HG03025 (cell line): ENCODE measurements around the gene COLQ.
"Not testable (repeated sequence)": the region's sequence is repeated elsewhere in the genome, so short reads cannot be mapped to it uniquely, and the experiment has no call there.

Experiments
- ATAC-seq: cut with Tn5 transposase; IDR thresholded peaks from one replicate; pipeline ENCODE4 v1.9.1; 2021; ENCODE audit warnings: mild to moderate bottlenecking, moderate library complexity; ENCODE audit not compliant: unreplicated experiment, low FRiP score

Gene COLQ

GRCh38 chr3:15458212-15458780 lies 63.2 kb downstream of the COLQ start:
- ATAC-seq: no peak

GRCh38 chr3:15456915-15457314 lies 64.6 kb downstream of the COLQ start:
- ATAC-seq: not testable (repeated sequence)

- no peak for ATAC-seq
Measured at GRCh38 chr3:15456321-15456720, 65.2 kb downstream of the COLQ start.

GRCh38 chr3:15455756-15456155 lies 65.8 kb downstream of the COLQ start:
- ATAC-seq: no peak

GRCh38 chr3:15454965-15455364 lies 66.5 kb downstream of the COLQ start:
- ATAC-seq: no peak

- no peak for ATAC-seq
Measured at GRCh38 chr3:15453991-15454625, 67.4 kb downstream of the COLQ start.

- no peak for ATAC-seq
Measured at GRCh38 chr3:15453501-15453900, 68.0 kb downstream of the COLQ start.

GRCh38 chr3:15452961-15453360 lies 68.5 kb downstream of the COLQ start:
- no peak for ATAC-seq

- ATAC-seq: no peak
Measured at GRCh38 chr3:15452156-15452555, 69.3 kb downstream of the COLQ start.

- no peak for ATAC-seq
Measured at GRCh38 chr3:15451216-15452113, 70.0 kb downstream of the COLQ start.

GRCh38 chr3:15450438-15451215 lies 70.9 kb downstream of the COLQ start:
- no peak for ATAC-seq

GRCh38 chr3:15449489-15450224 lies 71.8 kb downstream of the COLQ start:
- no peak for ATAC-seq

- ATAC-seq: no peak
Measured at GRCh38 chr3:15443826-15444524, 77.5 kb downstream of the COLQ start.

- ATAC-seq: no peak
Measured at GRCh38 chr3:15440891-15441290, 80.6 kb downstream of the COLQ start.

GRCh38 chr3:15439476-15439875 lies 82.0 kb downstream of the COLQ start:
- no peak for ATAC-seq

GRCh38 chr3:15438983-15439382 lies 82.5 kb downstream of the COLQ start:
- no peak for ATAC-seq

- ATAC-seq: no peak
Measured at GRCh38 chr3:15436246-15436645, 85.3 kb downstream of the COLQ start.

- no peak for ATAC-seq
Measured at GRCh38 chr3:15434756-15435155, 86.8 kb downstream of the COLQ start.

GRCh38 chr3:15433531-15433930 lies 88.0 kb downstream of the COLQ start:
- no peak for ATAC-seq
